LNCaP clone FGC (cell line): Measurements from ENCODE around the gene PTPRD.

Experiments used
- DNase-seq: peaks from one replicate; pipeline ENCODE4 v3.0.0-alpha.2; 2011; ENCODE audit warnings: low read depth
- H3K4me3 ChIP-seq: 2 replicates; pipeline ENCODE4 v1.5.1; 2011; ENCODE audit warnings: mild to moderate bottlenecking, low read depth, low read length, control low read depth
- TF ChIP-seq, protein P1 (sequence below): IDR thresholded peaks from 2 replicates; pipeline ENCODE4 v1.5.1; 2012; ENCODE audit warnings: mild to moderate bottlenecking; ENCODE audit not compliant: control insufficient read depth, insufficient read depth; ENCODE audit errors: extremely low read depth

PTPRD gene

DNA sequence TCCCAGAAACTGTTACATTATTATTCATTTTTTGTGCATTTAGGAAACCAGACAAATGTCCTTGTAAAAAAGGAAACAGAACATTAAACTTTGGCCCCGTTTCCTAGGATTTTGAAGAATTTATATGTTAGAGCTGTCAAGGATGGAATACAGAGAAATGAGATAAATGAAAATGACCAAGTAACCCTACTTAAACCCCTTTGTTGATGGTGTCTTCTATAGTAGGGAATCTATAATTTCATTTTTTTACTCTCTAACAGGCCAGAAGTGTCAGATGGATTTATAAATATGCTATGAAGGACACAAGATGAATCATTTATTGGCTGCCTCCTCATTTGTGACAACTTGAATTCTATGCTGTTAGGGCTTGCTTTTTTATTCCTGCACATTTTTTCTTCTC, 1047.1 kb downstream of the PTPRD start:
- TF ChIP-seq, protein P1, sequence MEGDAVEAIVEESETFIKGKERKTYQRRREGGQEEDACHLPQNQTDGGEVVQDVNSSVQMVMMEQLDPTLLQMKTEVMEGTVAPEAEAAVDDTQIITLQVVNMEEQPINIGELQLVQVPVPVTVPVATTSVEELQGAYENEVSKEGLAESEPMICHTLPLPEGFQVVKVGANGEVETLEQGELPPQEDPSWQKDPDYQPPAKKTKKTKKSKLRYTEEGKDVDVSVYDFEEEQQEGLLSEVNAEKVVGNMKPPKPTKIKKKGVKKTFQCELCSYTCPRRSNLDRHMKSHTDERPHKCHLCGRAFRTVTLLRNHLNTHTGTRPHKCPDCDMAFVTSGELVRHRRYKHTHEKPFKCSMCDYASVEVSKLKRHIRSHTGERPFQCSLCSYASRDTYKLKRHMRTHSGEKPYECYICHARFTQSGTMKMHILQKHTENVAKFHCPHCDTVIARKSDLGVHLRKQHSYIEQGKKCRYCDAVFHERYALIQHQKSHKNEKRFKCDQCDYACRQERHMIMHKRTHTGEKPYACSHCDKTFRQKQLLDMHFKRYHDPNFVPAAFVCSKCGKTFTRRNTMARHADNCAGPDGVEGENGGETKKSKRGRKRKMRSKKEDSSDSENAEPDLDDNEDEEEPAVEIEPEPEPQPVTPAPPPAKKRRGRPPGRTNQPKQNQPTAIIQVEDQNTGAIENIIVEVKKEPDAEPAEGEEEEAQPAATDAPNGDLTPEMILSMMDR, result no peak
- no peak for DNase-seq
- no peak overlapping the region for H3K4me3 ChIP-seq

GRCh38 chr9:9563817-9564216, 1049.0 kb downstream of the PTPRD start:
- H3K4me3 ChIP-seq, result no peak overlapping the region
- TF ChIP-seq, protein P1, result no peak
- DNase-seq, result no peak

DNA sequence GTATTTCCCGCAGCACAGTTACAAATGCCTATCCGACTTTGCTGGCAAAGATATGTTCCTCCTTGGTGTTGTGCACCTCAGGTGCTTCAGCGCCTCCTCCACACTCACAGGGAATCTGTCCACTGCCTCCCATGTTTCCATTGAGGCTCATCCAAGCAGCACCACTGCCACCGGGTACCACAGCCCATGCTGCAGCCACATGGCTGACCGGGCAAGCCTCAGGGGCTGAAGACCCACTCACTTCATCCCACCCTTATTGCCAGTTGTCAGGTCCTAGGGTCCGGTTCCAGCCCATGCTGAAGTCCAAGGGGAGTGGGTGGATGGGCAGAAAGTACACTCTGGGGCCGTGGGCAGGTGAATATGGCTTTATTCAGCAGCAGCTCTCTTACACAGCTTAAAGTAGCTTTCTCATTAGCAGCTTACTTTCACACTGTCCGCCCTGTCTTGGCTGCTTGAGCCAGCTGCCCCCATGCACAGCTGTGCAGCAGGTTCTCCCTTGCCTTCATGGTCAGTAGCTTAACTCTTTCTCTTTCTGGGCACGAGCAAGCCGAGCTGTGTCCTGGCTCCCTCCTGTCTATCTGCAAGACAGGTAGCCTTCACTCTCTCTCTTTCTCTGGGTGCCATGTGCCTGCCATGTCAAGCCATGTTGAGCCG, 1052.3 kb downstream of the PTPRD start:
- TF ChIP-seq, protein P1, result no peak
- no peak for DNase-seq
- H3K4me3 ChIP-seq, result no peak overlapping the region

GRCh38 chr9:9558907-9559306, 1053.9 kb downstream of the PTPRD start:
- DNase-seq, result no peak
- no peak overlapping the region for H3K4me3 ChIP-seq
- TF ChIP-seq, protein P1, result no peak

GRCh38 chr9:9557804-9558334, 1054.9 kb downstream of the PTPRD start:
- DNase-seq, result no peak
- no peak overlapping the region for H3K4me3 ChIP-seq
- TF ChIP-seq, protein P1, result no peak

GRCh38 chr9:9556865-9557803, 1055.7 kb downstream of the PTPRD start:
- H3K4me3 ChIP-seq, result no peak overlapping the region
- no peak for DNase-seq
- TF ChIP-seq, protein P1, result no peak
